ENCODE measurements around the gene RGMA.
A peak's percentile ranks its signal among the peaks of the same experiment; 100 is the strongest.

Gene RGMA

GRCh38 chr15:93071469-93071936 is 17.5 kb downstream of the RGMA start:
- H3K27ac ChIP-seq: peak overlapping the region; percentile 79 to 83
- H3K27me3 ChIP-seq: no peaks in the 10 kb centered on the region
- TF ChIP-seq, protein P1, sequence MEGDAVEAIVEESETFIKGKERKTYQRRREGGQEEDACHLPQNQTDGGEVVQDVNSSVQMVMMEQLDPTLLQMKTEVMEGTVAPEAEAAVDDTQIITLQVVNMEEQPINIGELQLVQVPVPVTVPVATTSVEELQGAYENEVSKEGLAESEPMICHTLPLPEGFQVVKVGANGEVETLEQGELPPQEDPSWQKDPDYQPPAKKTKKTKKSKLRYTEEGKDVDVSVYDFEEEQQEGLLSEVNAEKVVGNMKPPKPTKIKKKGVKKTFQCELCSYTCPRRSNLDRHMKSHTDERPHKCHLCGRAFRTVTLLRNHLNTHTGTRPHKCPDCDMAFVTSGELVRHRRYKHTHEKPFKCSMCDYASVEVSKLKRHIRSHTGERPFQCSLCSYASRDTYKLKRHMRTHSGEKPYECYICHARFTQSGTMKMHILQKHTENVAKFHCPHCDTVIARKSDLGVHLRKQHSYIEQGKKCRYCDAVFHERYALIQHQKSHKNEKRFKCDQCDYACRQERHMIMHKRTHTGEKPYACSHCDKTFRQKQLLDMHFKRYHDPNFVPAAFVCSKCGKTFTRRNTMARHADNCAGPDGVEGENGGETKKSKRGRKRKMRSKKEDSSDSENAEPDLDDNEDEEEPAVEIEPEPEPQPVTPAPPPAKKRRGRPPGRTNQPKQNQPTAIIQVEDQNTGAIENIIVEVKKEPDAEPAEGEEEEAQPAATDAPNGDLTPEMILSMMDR (IDR thresholded peaks at IDR 0.05): no peak
- H3K9me3 ChIP-seq: no peaks in the 10 kb centered on the region
- DNase-seq: no peak
- intact Hi-C loops (cut with DNase I; ENCODE audit: low total_unique reads): loop anchor here (10.0 kb wide), 1 partner anchor 47 kb away; no protein-coding TSS in a partner anchor
- H3K36me3 ChIP-seq: no peaks in the 10 kb centered on the region
- peaks cover 0 to 56% (median 42%) of the 10 kb centered on the region in 4 donors for H3K4me1 ChIP-seq
- H3K4me3 ChIP-seq: peak overlapping the region; percentile 81 to 85

DNA sequence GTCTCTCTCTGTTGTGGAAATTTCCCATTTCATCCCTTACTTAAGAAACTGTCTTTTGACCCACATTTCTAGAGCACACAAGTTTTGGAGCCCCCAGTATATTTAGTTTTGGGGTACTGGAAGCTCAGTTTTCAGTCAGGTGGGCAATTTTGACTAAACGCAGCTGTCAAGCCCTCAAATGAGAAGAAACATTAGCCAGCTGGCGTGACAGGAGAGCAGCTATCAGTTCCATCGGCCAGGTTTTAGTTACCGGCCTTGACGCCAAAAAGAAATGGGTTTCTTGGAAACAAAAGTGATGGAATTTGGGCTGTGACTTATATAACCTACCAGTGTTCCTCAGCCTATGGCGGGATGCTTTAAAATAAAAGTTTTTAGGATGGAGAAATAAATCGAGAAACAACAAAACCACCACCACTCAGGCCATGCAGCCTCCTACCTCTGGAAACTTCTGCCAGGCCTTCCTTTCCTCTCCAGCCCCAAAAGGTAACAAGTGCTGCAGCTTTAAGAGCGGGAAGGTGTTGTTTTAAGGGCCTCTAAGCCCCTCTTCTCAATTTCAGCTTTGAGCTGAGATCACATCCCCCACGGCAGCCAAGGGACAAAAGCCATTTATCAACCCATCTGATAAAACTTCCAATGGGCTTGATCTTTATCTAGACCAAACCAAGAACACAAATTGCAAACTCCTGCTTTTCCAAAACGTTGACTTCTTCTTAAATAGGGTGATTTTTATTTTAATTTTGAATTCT is 18.3 kb downstream of the RGMA start:
- DNase-seq: no peak
- H3K4me1 ChIP-seq: peaks cover 0 to 63% (median 48%) of the 10 kb centered on the region in 4 donors
- no peaks in the 10 kb centered on the region for H3K27me3 ChIP-seq
- TF ChIP-seq, protein P1 (IDR thresholded peaks at IDR 0.05): no peak
- H3K36me3 ChIP-seq: peaks cover 0 to 3% (median 1%) of the 10 kb centered on the region in 3 donors
- H3K4me3 ChIP-seq: peak overlapping the region; percentile 81 to 85
- intact Hi-C loops (cut with DNase I; ENCODE audit: low total_unique reads): loop anchor here (10.0 kb wide), 1 partner anchor 46 kb away; no protein-coding TSS in a partner anchor
- peak overlapping the region; percentile 79 to 83 for H3K27ac ChIP-seq
- no peaks in the 10 kb centered on the region for H3K9me3 ChIP-seq

GRCh38 chr15:93070132-93070531 is 18.9 kb downstream of the RGMA start:
- no peak for DNase-seq
- TF ChIP-seq, protein P1 (IDR thresholded peaks at IDR 0.05): no peak

DNA sequence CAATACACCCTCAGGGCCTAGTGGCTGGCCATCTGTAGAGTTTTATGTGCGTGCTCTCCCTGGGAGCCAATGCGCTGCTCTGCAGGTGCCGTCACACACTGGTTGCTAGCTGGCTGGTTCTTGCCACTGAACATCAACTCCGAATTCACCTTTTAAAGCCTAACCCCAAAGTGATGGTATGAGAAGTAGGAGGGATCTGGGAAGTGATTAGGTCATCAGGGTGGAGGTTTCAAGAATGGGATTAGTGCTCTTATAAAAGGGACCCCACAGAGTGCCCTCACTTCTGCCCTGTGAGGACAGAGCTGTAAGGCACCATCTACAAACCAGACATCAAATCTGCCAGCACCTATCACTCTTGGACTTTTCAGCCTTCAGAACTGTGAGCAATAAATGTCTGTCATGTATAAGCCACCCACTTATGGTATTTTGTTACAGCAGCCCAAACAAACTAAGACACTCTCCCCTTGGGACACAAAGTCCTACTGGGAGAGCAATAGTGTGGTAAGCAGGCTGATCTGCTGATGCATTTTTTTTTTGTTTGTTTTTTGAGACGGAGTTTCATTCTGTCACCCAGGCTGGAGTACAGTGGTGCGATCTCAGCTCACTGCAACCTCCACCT is 20.3 kb downstream of the RGMA start:
- Histone ChIP-seq H3K27me3 (no peaks in the 10 kb centered on the region), H3K27ac (peak overlapping the region in 1 of 2 donors; percentile 66), H3K9me3 (no peaks in the 10 kb centered on the region), H3K4me1 (peaks cover 0 to 82% (median 53%) of the 10 kb centered on the region in 4 donors), H3K4me3 (no peak overlapping the region), H3K36me3 (peaks cover 0 to 8% (median 6%) of the 10 kb centered on the region in 3 donors)
- TF ChIP-seq, protein P1 (IDR thresholded peaks at IDR 0.05): no peak
- DNase-seq: peak in 1 of 2 donors; percentile 29
- intact Hi-C loops (cut with DNase I; ENCODE audit: low total_unique reads): no loop called here

More at GRCh38 chr15:93070132-93070531, 18.9 kb downstream of the RGMA start:
- H3K36me3 ChIP-seq: peaks cover 0 to 8% (median 6%) of the 10 kb centered on the region in 3 donors
- H3K27ac ChIP-seq: no peak overlapping the region
- H3K4me1 ChIP-seq: peaks cover 0 to 69% (median 48%) of the 10 kb centered on the region in 4 donors
- H3K9me3 ChIP-seq: no peaks in the 10 kb centered on the region
- peak overlapping the region in 1 of 2 donors; percentile 85 for H3K4me3 ChIP-seq
- H3K27me3 ChIP-seq: no peaks in the 10 kb centered on the region
- intact Hi-C loops (cut with DNase I; ENCODE audit: low total_unique reads): loop anchor here (10.0 kb wide), 1 partner anchor 45 kb away; no protein-coding TSS in a partner anchor

DNA sequence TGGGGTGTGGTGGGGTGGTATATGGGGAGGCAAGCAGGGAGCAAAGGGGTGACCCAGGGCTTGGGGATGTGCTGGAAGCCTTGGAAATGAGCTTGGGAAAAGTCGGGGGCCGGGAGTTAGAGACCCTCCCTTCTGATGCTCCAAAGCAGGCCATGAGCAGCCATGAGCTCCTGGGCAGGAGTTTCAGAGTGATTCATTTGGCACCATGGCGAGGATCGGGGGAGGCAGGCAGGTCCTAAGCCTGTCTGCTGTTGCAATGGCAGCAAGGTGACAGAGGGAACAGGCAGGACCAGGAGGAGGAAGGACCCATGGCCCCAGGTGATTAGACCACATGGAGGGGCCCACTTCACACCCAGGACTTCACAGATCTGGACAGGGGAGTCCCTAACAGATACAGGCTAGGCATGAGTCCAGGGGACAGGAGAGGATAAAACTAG is 21.3 kb downstream of the RGMA start:
- peak overlapping the region in 1 of 2 donors; percentile 16 for H3K4me3 ChIP-seq
- no peaks in the 10 kb centered on the region for H3K27me3 ChIP-seq
- peak overlapping the region; percentile 66 to 73 for H3K27ac ChIP-seq
- H3K36me3 ChIP-seq: peaks cover 0 to 8% (median 6%) of the 10 kb centered on the region in 3 donors
- H3K4me1 ChIP-seq: peaks cover 0 to 85% (median 57%) of the 10 kb centered on the region in 4 donors
- no peaks in the 10 kb centered on the region for H3K9me3 ChIP-seq
- peak in 1 of 2 donors; percentile 76 for DNase-seq
- intact Hi-C loops (cut with DNase I; ENCODE audit: low total_unique reads): no loop called here
- TF ChIP-seq, protein P1 (IDR thresholded peaks at IDR 0.05): no peak
